GM19043 (cell line): Measurements from ENCODE around the gene MPRIP.

Source experiments
- ATAC-seq: cut with Tn5 transposase; IDR thresholded peaks from one replicate; pipeline ENCODE4 v1.9.1; 2021; ENCODE audit warnings: low read depth; ENCODE audit not compliant: unreplicated experiment

The MPRIP gene

GRCh38 chr17:17048106-17048505, 5.8 kb downstream of the MPRIP start:
- ATAC-seq = no peak

GRCh38 chr17:17050346-17051345, 8.4 kb downstream of the MPRIP start:
- no peak for ATAC-seq

- no peak for ATAC-seq
Observed at GRCh38 chr17:17051380-17051779, 9.1 kb downstream of the MPRIP start.

GRCh38 chr17:17051791-17052461, 9.7 kb downstream of the MPRIP start:
- ATAC-seq = no peak

DNA sequence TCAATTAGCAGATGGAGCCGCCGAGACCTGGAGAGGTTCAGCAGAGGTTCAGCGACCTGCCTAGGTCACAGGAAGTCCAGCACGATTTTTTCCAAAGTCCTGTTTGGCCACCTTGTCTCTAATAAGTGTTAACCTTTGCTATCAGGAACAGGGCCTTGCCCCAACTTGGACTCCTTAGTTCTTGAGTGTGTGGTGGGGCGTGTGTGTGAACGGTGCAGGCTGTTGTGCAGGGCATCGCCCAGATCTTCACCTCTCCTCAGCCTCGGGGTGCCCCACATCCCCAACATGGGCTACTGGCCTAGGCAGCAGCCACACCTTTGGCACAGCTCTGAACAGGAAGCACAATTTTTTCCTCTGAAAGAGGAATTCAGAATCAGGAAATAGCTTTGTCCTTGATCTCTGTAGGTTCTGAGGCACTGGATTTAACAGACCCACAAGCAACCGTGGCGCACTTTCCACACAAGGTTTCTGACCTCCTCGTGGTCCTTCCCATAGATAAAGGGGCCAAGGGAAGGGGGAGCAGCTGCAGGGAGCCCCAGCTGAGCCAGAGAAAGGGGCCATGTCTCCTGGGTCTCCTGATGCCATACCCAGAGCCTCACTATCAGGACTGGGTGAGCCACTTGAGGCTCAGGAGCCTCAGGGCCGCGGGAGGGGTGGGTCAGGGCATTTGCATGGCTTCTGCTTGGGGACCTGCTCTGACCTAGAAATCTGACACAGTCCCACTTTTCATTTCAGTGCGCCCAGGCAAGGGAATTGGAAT, 10.4 kb downstream of the MPRIP start:
- no peak for ATAC-seq

- no peak for ATAC-seq
Observed at GRCh38 chr17:17053446-17054379, 11.5 kb downstream of the MPRIP start.

DNA sequence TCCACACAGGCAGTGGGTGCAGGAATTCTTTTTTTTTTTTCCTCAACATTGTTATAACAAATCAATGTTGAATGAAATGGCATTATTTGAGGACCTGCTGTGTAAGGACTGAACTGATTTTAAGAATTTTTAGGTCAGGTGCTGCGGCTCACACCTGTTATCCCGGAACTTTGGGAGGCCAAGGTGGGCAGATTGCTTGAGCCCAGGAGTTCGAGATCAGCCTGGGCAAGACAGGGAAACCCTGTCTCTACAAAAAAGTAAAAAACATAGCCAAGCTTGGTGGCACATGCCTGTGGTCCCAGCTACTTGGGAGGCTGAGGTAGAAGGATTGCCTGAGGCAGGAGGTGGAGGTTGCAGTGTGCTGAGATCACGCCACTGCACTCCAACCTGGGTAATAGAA, 12.4 kb downstream of the MPRIP start:
- ATAC-seq = no peak

DNA sequence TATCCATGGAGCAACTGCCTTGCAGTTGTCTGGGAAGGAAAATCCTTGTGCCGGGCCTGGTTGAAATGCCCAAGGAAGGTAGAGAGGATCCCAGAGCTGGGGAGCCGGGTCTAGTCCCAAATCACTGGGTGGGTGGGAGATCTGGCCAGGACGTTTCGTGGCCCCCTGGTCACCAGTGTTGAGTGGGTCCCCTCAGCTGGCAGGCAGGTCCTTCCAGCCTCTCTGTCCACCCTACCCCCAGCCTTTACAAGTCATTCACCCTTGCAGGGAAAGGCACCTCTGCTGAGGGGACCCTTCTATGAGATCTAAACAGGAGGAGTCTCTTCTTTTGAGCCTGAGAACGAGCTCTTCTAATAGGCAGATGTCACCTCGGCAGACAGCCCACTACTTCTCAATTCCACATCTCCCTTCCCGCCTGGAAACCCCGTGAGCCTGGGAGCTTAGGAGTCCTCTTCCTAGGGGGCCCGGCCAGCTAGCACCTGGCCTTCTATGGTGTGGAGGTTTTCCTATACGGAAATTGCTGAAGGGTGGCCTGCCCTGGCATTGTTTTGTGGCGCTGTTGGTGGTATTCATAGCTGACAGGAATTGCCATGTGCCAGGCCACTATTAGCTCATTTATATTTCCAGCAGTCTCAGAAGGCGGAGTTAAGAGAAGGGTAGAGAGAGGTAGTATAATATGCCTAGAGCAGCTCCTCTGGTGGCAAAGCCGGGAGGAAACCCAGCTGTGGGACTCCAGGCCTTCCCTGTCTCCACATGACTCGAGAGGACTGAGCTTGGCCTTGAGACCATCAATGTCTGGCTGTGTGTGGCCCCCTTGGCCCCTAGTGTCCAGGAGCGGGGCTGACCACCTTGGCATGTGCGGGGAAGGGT, 13.3 kb downstream of the MPRIP start:
- no peak for ATAC-seq

DNA sequence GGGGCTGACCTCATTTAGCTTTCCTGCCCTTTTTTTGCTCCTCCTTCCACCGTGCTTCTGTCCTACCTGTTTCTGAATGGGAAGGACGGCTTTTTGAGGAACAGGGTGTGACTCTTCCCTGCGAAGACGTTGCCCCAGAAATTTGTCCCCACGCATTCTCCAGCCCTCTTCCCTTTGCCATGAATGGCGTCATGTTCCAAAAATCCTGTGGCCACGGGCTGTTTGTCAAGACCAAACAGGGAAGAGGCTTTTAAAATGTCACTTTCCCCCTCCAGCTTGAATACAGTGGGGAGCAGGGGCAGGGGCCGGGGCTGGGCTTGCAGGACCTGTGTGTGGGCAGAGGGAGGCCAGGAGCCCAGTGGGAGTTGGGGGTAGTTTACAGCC, 13.9 kb downstream of the MPRIP start:
- ATAC-seq = no peak

GRCh38 chr17:17057057-17057551, 14.8 kb downstream of the MPRIP start:
- no peak for ATAC-seq

DNA sequence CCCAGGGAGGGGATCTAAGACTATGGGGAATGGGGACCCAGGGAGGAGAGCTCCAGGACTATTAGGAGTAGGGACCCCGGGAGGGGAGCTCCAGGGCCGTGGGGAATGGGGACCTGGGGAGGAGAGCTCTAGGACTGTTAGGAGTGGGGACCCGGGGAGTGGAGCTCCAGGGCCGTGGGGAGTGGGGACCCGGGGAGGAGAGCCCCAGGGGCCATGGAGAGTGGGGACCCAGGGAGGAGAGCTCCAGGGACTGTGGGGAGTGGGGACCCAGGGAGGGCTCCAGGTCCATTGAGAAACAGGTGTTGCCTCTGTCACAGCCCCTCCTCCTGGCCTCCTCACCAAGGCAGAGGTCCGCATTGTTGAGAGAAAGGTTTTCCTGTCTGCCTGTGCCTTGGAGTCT, 16.0 kb downstream of the MPRIP start:
- no peak for ATAC-seq

- no peak for ATAC-seq
Observed at GRCh38 chr17:17059301-17059890, 17.1 kb downstream of the MPRIP start.

GRCh38 chr17:17060001-17060922, 18.0 kb downstream of the MPRIP start:
- ATAC-seq = no peak

- ATAC-seq = no peak
Observed at GRCh38 chr17:17060930-17061329, 18.7 kb downstream of the MPRIP start.

DNA sequence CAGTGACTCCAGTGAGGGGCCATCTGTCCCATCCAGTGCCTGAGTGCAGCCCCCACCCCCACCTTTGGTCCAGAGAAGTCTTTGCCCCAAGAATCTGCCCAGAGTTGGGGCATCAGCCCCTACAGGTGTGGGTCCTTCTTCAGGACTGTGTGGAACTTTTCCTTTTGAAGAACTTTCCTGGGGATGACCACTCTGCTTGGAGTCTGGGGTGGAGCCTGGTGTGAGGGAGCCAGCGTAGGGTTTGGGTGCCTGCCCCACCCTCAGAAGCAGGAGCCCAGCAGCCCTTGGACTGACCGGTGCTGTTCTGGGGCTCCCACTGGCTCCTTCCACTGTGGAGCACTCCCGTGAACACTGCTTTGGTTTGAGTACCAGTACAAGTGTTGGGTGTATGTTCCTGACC, 19.3 kb downstream of the MPRIP start:
- no peak for ATAC-seq

DNA sequence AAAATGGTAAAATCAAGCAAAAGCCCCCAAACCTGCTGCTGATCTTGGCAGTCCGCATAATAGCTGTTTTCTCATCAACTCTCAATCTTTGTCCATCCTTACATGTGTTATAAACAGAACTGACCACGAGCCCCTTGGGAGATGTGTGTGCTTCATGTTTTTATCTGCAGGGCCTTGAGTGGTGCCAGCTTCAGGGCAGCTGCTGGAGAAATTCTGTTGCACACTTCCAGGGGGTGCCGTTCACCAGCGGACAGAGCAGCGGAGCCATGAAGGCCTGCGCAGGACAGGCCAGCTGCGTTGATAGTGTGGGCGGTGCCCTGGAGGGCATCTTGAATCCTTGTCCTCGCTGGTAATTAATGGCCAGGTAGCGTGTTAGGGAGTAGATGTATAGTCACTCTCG, 20.1 kb downstream of the MPRIP start:
- no peak for ATAC-seq

DNA sequence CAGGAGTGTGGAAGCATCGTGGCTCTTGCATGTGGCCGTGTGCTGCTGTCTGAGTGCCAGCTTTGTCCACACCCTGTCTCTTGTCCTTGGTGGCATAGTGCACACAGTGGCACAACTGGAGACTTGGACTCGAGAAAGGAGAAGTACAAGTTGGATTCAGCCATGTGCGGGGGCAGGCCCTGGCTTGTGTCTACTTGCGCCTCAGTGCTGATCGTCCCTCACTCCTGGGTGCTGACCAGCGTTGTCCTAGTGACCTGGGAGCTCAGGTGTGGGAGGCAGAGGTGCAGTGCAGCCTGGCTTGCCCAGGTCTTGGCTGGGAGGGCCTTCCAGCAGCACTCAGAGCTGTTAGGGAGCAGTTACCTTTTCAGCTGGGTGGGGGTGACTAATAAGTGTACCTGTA, 20.6 kb downstream of the MPRIP start:
- no peak for ATAC-seq
